Esophagus muscularis mucosa (tissue), 4 donors: ENCODE measurements around the gene REPS2. TPM values are rescaled to one million over a fixed set of nuclear protein-coding genes. Genes with fewer than 3 reads are reported as not detected.

Experiments used
- DNase-seq: peaks from one replicate; pipeline ENCODE4 v3.0.0-alpha.2; 2017; ENCODE audit errors: extremely low spot score
- H3K27ac ChIP-seq, 4 donors: fragments of 200-600 bp; sonication (generic); replicated peaks in 1 of 4; 1 replicate in 3 of 4; 2 replicates in 1 of 4; pipeline ENCODE4 v1.5.1; 2016 to 2019; ENCODE audit warnings: mild to moderate bottlenecking in 1 of 4
- H3K27me3 ChIP-seq, 4 donors: fragments of 200-600 bp; sonication (generic); one replicate each; pipeline versions ENCODE4 v1.5.1 to v1.6.0; 2016 to 2019
- H3K36me3 ChIP-seq, 4 donors: fragments of 200-600 bp; sonication (generic); one replicate each; pipeline ENCODE4 v1.5.1; 2016 to 2019
- H3K4me1 ChIP-seq, 4 donors: fragments of 200-600 bp; sonication (generic); one replicate each; pipeline ENCODE4 v1.5.1; 2016 to 2019
- H3K4me3 ChIP-seq, 4 donors: fragments of 200-600 bp; sonication (generic); 1 replicate in 2 of 4; 2 replicates in 2 of 4; pipeline ENCODE4 v1.5.1; 2016 to 2019; ENCODE audit warnings: mild to moderate bottlenecking in 4 of 4, moderate library complexity in 1 of 4
- H3K9me3 ChIP-seq, 4 donors: fragments of 200-600 bp; sonication (generic); 1 replicate in 3 of 4; 2 replicates in 1 of 4; pipeline ENCODE4 v1.5.1; 2016 to 2019
- CTCF ChIP-seq, 3 experiments: fragments of 200-600 bp in 2 of 3; fragments of 450-650 bp in 1 of 3; sonication (generic) in 2 of 3; IDR thresholded peaks; one replicate each; pipeline ENCODE4 v1.5.1; 2017 to 2019; ENCODE audit warnings: antibody characterized with exemption in 3 of 3, mild to moderate bottlenecking in 2 of 3, moderate library complexity in 1 of 3
- EP300 ChIP-seq: sonication (generic); formaldehyde crosslinking; IDR thresholded peaks from one replicate; pipeline ENCODE4 v1.6.1; 2017; ENCODE audit warnings: antibody characterized with exemption
- POLR2A ChIP-seq: fragments of 450-650 bp; IDR thresholded peaks from one replicate; pipeline ENCODE4 v1.6.1; 2017; ENCODE audit warnings: antibody characterized with exemption, moderate library complexity, mild to moderate bottlenecking, low read depth
- POLR2AphosphoS5 ChIP-seq, 2 donors: sonication (generic); formaldehyde crosslinking; IDR thresholded peaks; one replicate each; pipeline ENCODE4 v1.6.1; 2017; ENCODE audit warnings: antibody characterized with exemption in 2 of 2
- WGBS: methylation state at CpG from one replicate; pipeline ENCODE4 v1.1.5; 2018; 5-methylcytosine and 5-hydroxymethylcytosine counted together
- intact Hi-C: fragments of 100-400 bp; cut with DNase I; formaldehyde crosslinking; loops from one replicate; pipeline ENCODE4 v1.15.1; 2023
- total RNA-seq, 4 donors: library from RNA; depleted of rRNA; stranded (reverse); fragments of >200 nt; gene quantifications; one replicate each; pipeline versions ENCODE4 v1.1.0 to v1.2.1, GENCODE V29; 2016

REPS2 gene
- total RNA-seq, 4 donors from 2014 or later = 26.4 to 49.0 (median 33.2) TPM

- WGBS = 95% methylated on average over 2 of the region's 2 CpGs
- no peak for TF ChIP-seq CTCF (IDR thresholded peaks at IDR 0.05)
- no peak for TF ChIP-seq POLR2AphosphoS5 (IDR thresholded peaks at IDR 0.05)
- TF ChIP-seq EP300 = no peak
- no peak for TF ChIP-seq POLR2A
These were observed 221.5 kb downstream of the REPS2 start for GRCh38 chrX:17167915-17168314.

GRCh38 chrX:17170973-17171372 is 224.5 kb downstream of the REPS2 start:
- 66% methylated on average over 2 of the region's 2 CpGs for WGBS
- Histone ChIP-seq H3K27ac (no peak overlapping the region), H3K4me1 (no peaks in the 10 kb centered on the region), H3K4me3 (no peak overlapping the region), H3K36me3 (no peaks in the 10 kb centered on the region), H3K27me3 (no peaks in the 10 kb centered on the region), H3K9me3 (no peaks in the 10 kb centered on the region)
- TF ChIP-seq POLR2A (no peak), POLR2AphosphoS5 (IDR thresholded peaks at IDR 0.05) (no peak), EP300 (no peak), CTCF (IDR thresholded peaks at IDR 0.05) (no peak)
- intact Hi-C loops = no loop called here
- DNase-seq = no peak

More at GRCh38 chrX:17167915-17168314, 221.5 kb downstream of the REPS2 start:
- peaks cover 0 to 27% (median under 1%) of the 10 kb centered on the region in 4 donors for H3K9me3 ChIP-seq
- no peak for DNase-seq
- no peak overlapping the region for H3K27ac ChIP-seq
- no peaks in the 10 kb centered on the region for H3K36me3 ChIP-seq
- intact Hi-C loops = no loop called here
- H3K4me1 ChIP-seq = no peaks in the 10 kb centered on the region
- no peaks in the 10 kb centered on the region for H3K27me3 ChIP-seq
- H3K4me3 ChIP-seq = no peak overlapping the region

- Histone ChIP-seq H3K36me3 (no peaks in the 10 kb centered on the region), H3K27ac (no peak overlapping the region), H3K27me3 (no peaks in the 10 kb centered on the region), H3K4me1 (no peaks in the 10 kb centered on the region), H3K9me3 (no peaks in the 10 kb centered on the region), H3K4me3 (no peak overlapping the region)
- no peak for TF ChIP-seq CTCF (IDR thresholded peaks at IDR 0.05)
- no peak for TF ChIP-seq POLR2A
- TF ChIP-seq POLR2AphosphoS5 (IDR thresholded peaks at IDR 0.05) = no peak
- DNase-seq = no peak
- intact Hi-C loops = no loop called here
- WGBS = 75% methylated on average over 3 of the region's 8 CpGs
These were observed 228.2 kb downstream of the REPS2 start for GRCh38 chrX:17174671-17175070.

- Histone ChIP-seq H3K4me1 (peaks cover 0 to 7% (median 6%) of the 10 kb centered on the region in 4 donors), H3K27me3 (no peaks in the 10 kb centered on the region), H3K27ac (no peak overlapping the region), H3K9me3 (no peaks in the 10 kb centered on the region), H3K4me3 (no peak overlapping the region), H3K36me3 (no peaks in the 10 kb centered on the region)
- no peak for TF ChIP-seq POLR2AphosphoS5 (IDR thresholded peaks at IDR 0.05)
- no peak for TF ChIP-seq POLR2A
- no peak for TF ChIP-seq CTCF (IDR thresholded peaks at IDR 0.05)
- TF ChIP-seq EP300 = no peak
- WGBS = 93% methylated on average over 3 of the region's 3 CpGs
- intact Hi-C loops = no loop called here
- no peak for DNase-seq
These were observed 235.9 kb downstream of the REPS2 start for GRCh38 chrX:17182317-17182716.

- H3K4me3 ChIP-seq = no peak overlapping the region
- no peaks in the 10 kb centered on the region for H3K9me3 ChIP-seq
- 68% methylated on average over 2 of the region's 2 CpGs for WGBS
These were observed 237.1 kb downstream of the REPS2 start for GRCh38 chrX:17183566-17183965.

More at GRCh38 chrX:17183566-17183965, 237.1 kb downstream of the REPS2 start:
- Histone ChIP-seq H3K36me3 (no peaks in the 10 kb centered on the region), H3K27me3 (no peaks in the 10 kb centered on the region), H3K27ac (no peak overlapping the region), H3K4me1 (peaks cover 0 to 8% (median 7%) of the 10 kb centered on the region in 4 donors)
- TF ChIP-seq CTCF (IDR thresholded peaks at IDR 0.05) (no peak), EP300 (no peak), POLR2A (no peak), POLR2AphosphoS5 (IDR thresholded peaks at IDR 0.05) (no peak)
- intact Hi-C loops = no loop called here
- no peak for DNase-seq
